GM18907 (cell line): ENCODE data around the gene ARHGAP5.

Experiments
- ATAC-seq: cut with Tn5 transposase; IDR thresholded peaks from one replicate; pipeline ENCODE4 v1.9.1; 2021; ENCODE audit warnings: mild to moderate bottlenecking, moderate library complexity; ENCODE audit not compliant: unreplicated experiment

ARHGAP5 gene

DNA sequence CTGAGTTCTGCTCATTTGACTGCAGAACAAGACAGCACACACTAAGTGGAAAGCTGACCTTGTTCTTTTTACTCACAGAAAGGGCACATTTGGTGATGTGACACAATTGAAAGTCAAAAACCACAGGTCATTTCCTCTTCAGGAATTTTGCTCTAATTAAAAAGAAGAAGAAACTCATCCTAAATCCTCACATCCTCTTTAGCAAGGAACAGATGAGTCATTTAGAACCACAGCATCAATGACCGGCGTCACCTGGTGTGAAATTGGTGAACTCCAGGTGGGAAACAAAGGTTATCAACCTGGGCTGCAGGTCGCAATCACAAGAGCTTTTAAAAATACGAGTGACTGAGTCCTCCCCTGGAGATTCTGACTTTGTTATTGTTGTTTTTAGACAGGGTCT lies 128.9 kb downstream of the ARHGAP5 start:
- ATAC-seq = peak; percentile 21

GRCh38 chr14:32206552-32206951 lies 129.4 kb downstream of the ARHGAP5 start:
- no peak for ATAC-seq

DNA sequence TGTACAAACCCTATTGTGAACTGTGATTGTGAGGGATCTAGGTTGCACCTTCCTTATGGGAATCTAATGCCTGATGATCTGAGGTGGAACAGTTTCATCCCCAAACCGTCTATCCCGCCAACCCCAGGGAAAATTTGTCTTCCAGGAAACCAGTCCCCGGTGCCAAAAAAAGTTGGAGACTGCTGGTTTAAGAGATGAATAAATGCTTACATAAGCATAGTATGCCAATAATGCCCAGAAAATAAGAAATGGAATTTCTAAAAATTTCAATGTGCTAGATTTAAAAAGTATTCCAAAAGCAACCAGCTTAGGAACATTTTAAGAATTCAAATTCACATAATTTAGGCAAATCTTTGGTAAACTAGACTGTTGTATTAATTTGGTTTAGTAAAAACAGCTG lies 131.4 kb downstream of the ARHGAP5 start:
- no peak for ATAC-seq
